Transverse colon (tissue), 4 donors: ENCODE data around the gene UBN2. TPM values are rescaled to one million over a fixed set of nuclear protein-coding genes. Genes with fewer than 3 reads are reported as not detected.

Source experiments
- DNase-seq: peaks from one replicate; pipeline ENCODE4 v3.0.0-alpha.2; 2019
- H3K27ac ChIP-seq, 4 donors: fragments of 200-600 bp; sonication (generic); 2 replicates each; pipeline ENCODE4 v1.5.1; 2016 to 2018; ENCODE audit warnings: inconsistent platforms in 4 of 4
- H3K27me3 ChIP-seq: fragments of 200-600 bp; sonication (generic); 2 replicates; pipeline ENCODE4 v1.5.1; 2017; ENCODE audit warnings: inconsistent platforms
- H3K36me3 ChIP-seq, 4 donors: fragments of 200-600 bp; sonication (generic); 2 replicates each; pipeline ENCODE4 v1.5.1; 2017 to 2019; ENCODE audit warnings: inconsistent platforms in 4 of 4
- H3K4me1 ChIP-seq, 4 donors: fragments of 200-600 bp; sonication (generic); 2 replicates each; pipeline ENCODE4 v1.5.1; 2017 to 2020; ENCODE audit warnings: inconsistent platforms in 4 of 4
- H3K4me3 ChIP-seq, 4 donors: fragments of 200-600 bp; sonication (generic); 1 replicate in 1 of 4; 2 replicates in 3 of 4; pipeline versions ENCODE4 v1.5.1 to v1.6.1; 2017 to 2019; ENCODE audit warnings: inconsistent platforms in 4 of 4
- H3K9me3 ChIP-seq, 2 donors: fragments of 200-600 bp; sonication (generic); 2 replicates each; pipeline ENCODE4 v1.5.1; 2017 to 2019; ENCODE audit warnings: inconsistent platforms in 2 of 2
- CTCF ChIP-seq, 5 experiments: fragments of 200-600 bp in 3 of 5; fragments of 450-650 bp in 2 of 5; sonication (generic) in 3 of 5; IDR thresholded peaks; 1 replicate in 2 of 5; 2 replicates in 3 of 5; pipeline ENCODE4 v1.5.1; 2016 to 2017; ENCODE audit warnings: antibody characterized with exemption in 5 of 5, inconsistent platforms in 3 of 5, mild to moderate bottlenecking in 2 of 5, moderate library complexity in 1 of 5
- EP300 ChIP-seq: sonication (generic); formaldehyde crosslinking; IDR thresholded peaks from one replicate; pipeline ENCODE4 v1.6.1; 2017; ENCODE audit warnings: antibody characterized with exemption, low read depth
- POLR2A ChIP-seq: fragments of 450-650 bp; IDR thresholded peaks from one replicate; pipeline ENCODE4 v1.6.1; 2016; ENCODE audit warnings: antibody characterized with exemption, mild to moderate bottlenecking, moderate library complexity
- POLR2AphosphoS5 ChIP-seq, 3 donors: sonication (generic); formaldehyde crosslinking; IDR thresholded peaks; one replicate each; pipeline ENCODE4 v1.6.1; 2016; ENCODE audit warnings: antibody characterized with exemption in 3 of 3
- WGBS, 2 donors: methylation state at CpG; one replicate each; pipeline ENCODE4 v1.1.5; 2018; ENCODE audit warnings: low coverage in 1 of 2; 5-methylcytosine and 5-hydroxymethylcytosine counted together
- in situ Hi-C, 4 donors: fragments of 200-750 bp; cut with MboI; loops; one replicate each; pipeline versions ENCODE4 v1.15.0 to v1.15.1; 2017; ENCODE audit warnings: low sequenced_read_pairs in 3 of 4, low pct_ligation_motif_present in 1 of 4, low pct_unique_long_range_greater_than_20kb in 1 of 4
- intact Hi-C: fragments of 100-400 bp; cut with DNase I; formaldehyde crosslinking; loops from one replicate; pipeline ENCODE4 v1.15.1; 2023; ENCODE audit warnings: low total_unique reads
- total RNA-seq, 4 donors: library from RNA; depleted of rRNA; stranded (reverse); fragments of >200 nt; gene quantifications; one replicate each; pipeline ENCODE4 v1.1.0, GENCODE V29; 2016

Gene UBN2
- total RNA-seq, 4 donors from 2014 or later: 9.7 to 22.1 (median 13.9) TPM

- in situ Hi-C loops: no loop called here
- H3K27me3 ChIP-seq: no peaks in the 10 kb centered on the region
- no peaks in the 10 kb centered on the region for H3K4me1 ChIP-seq
- H3K9me3 ChIP-seq: no peaks in the 10 kb centered on the region
- H3K27ac ChIP-seq: no peak overlapping the region
- WGBS, 2 donors: 82 to 88% methylated on average over 6 of the region's 6 CpGs
- TF ChIP-seq POLR2A: no peak
- no peak for TF ChIP-seq POLR2AphosphoS5 (IDR thresholded peaks at IDR 0.05)
- no peak for TF ChIP-seq EP300
- no peak for TF ChIP-seq CTCF (IDR thresholded peaks at IDR 0.05)
- DNase-seq: no peak
- intact Hi-C loops: no loop called here
- H3K4me3 ChIP-seq: no peak overlapping the region
- peaks cover 0 to 54% (median 21%) of the 10 kb centered on the region in 4 donors for H3K36me3 ChIP-seq
These were observed 28.1 kb downstream of the UBN2 start for GRCh38 chr7:139259142-139259541.

DNA sequence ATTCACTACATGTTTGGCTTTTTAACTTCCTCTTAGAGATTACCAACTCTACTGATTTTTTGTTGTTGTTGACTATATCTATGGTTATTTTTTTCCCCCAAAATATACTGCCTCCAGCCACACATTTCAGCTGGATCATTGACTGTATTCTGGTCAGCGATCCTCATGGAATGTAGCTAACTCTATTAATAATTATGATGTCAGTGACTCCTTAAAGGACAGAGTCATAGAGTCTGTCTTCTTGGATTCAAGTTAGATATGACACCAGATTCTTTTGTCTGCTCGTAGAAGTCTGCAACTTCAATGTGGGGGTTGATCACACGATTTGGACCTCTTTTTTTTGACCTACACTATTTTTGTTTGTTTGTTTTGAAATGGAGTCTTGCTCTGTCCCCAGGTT lies 33.2 kb downstream of the UBN2 start:
- Histone ChIP-seq H3K4me3 (no peak overlapping the region), H3K36me3 (peaks cover 0 to 52% (median 24%) of the 10 kb centered on the region in 4 donors)
- WGBS, 2 donors: 86 to 94% methylated on average over 3 of the region's 3 CpGs

DNA sequence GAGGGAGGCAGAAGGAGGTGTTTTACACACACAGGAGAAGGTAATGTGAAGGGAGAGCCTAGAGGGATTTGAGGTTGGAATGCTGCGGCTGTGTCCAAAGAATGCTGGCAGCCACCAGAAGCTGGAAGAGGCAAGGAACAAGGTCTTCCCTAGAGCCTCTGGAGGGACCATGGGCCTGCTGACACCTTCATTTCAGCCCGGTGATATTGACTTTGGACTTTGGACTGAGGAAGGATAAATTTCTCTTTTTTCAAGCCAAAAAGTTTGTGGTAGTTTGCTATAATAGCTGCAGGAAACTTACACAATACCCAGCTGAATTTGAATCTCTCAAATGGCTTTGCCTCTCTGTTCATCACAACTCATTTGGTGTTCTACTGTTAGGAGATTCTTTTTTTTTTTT lies 34.6 kb downstream of the UBN2 start:
- no peaks in the 10 kb centered on the region for H3K9me3 ChIP-seq
- intact Hi-C loops: no loop called here
- H3K4me1 ChIP-seq: no peaks in the 10 kb centered on the region
- H3K36me3 ChIP-seq: peaks cover 0 to 48% (median 24%) of the 10 kb centered on the region in 4 donors
- 71 to 83% methylated on average over 2 of the region's 2 CpGs for WGBS, 2 donors
- no peak overlapping the region for H3K27ac ChIP-seq
- H3K27me3 ChIP-seq: no peaks in the 10 kb centered on the region
- TF ChIP-seq EP300: no peak
- TF ChIP-seq CTCF (IDR thresholded peaks at IDR 0.05): no peak
- TF ChIP-seq POLR2A: no peak
- no peak for TF ChIP-seq POLR2AphosphoS5 (IDR thresholded peaks at IDR 0.05)
- in situ Hi-C loops: no loop called here
- no peak overlapping the region for H3K4me3 ChIP-seq
- DNase-seq: no peak

More for the DNA sequence above, 33.2 kb downstream of the UBN2 start:
- no peaks in the 10 kb centered on the region for H3K9me3 ChIP-seq
- TF ChIP-seq EP300 (no peak), CTCF (IDR thresholded peaks at IDR 0.05) (no peak), POLR2AphosphoS5 (IDR thresholded peaks at IDR 0.05) (no peak), POLR2A (no peak)
- no peaks in the 10 kb centered on the region for H3K4me1 ChIP-seq
- H3K27me3 ChIP-seq: no peaks in the 10 kb centered on the region
- intact Hi-C loops (no loop called here), in situ Hi-C loops (no loop called here)
- H3K27ac ChIP-seq: no peak overlapping the region
- no peak for DNase-seq

- WGBS, 2 donors: 87 to 90% methylated on average over 13 to 17 of the region's 17 CpGs
- DNase-seq: no peak
- no peaks in the 10 kb centered on the region for H3K9me3 ChIP-seq
- TF ChIP-seq EP300 (no peak), CTCF (IDR thresholded peaks at IDR 0.05) (no peak), POLR2AphosphoS5 (IDR thresholded peaks at IDR 0.05) (no peak), POLR2A (no peak)
- no peaks in the 10 kb centered on the region for H3K4me1 ChIP-seq
- H3K27me3 ChIP-seq: no peaks in the 10 kb centered on the region
- intact Hi-C loops (no loop called here), in situ Hi-C loops (no loop called here)
- no peak overlapping the region for H3K4me3 ChIP-seq
- H3K36me3 ChIP-seq: peaks cover 0 to 71% (median 21%) of the 10 kb centered on the region in 4 donors
- H3K27ac ChIP-seq: peak overlapping the region in 1 of 4 donors; percentile 21
These were observed 40.9 kb downstream of the UBN2 start for GRCh38 chr7:139271718-139272628.
